Endothelial cell of hepatic sinusoid (primary cell): ENCODE data around the gene HSF2BP.
"Not testable (repeated sequence)": the region's sequence is repeated elsewhere in the genome, so short reads cannot be mapped to it uniquely, and the experiment has no call there.

Experiments
- in situ Hi-C: cut with HindIII; loops from 2 replicates; pipeline ENCODE4 v1.10.0; 2017; ENCODE audit warnings: low sequenced_read_pairs

The HSF2BP gene

DNA sequence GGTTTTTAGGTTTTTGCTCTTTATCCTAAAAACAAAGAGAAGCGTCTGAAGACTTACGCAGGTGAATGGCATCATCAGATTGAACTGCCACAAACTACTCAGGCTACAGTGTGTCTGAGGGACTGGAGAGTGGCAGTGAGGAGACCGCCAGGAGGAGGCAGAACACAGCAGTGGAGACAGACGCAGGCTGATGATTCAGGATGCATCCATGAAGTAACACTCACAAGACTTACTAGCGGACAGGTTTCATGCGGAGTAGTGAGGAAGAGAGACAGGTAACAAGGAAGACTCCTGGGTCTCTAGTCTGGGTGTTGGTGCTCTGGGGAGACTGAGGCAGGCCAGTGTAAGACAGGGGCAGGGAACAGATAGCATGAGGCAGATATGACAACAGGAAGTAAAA, 5.7 kb downstream of the HSF2BP start:
- in situ Hi-C loops: no loop called here

GRCh38 chr21:43652616-43653015, 6.7 kb downstream of the HSF2BP start:
- in situ Hi-C loops: no loop called here

DNA sequence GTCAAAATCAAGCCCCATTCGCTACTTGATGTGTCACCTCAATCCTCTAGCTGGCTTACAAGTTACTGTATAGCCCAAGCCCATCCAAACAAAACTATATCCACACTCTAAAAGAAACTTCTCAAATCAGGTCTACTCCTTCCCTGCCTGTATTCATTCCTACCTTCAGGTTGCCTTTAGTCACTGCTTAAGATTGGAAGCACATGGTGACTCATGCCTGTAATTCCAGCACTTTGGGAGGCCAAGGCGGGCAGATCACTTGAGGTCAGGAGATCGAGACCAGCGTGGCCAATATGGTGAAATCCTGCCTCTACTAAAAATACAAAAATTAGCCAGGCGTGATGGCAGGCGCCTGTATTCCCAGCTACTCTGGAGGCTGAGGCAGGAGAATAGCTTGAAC, 7.4 kb downstream of the HSF2BP start:
- in situ Hi-C loops: not testable (repeated sequence)

DNA sequence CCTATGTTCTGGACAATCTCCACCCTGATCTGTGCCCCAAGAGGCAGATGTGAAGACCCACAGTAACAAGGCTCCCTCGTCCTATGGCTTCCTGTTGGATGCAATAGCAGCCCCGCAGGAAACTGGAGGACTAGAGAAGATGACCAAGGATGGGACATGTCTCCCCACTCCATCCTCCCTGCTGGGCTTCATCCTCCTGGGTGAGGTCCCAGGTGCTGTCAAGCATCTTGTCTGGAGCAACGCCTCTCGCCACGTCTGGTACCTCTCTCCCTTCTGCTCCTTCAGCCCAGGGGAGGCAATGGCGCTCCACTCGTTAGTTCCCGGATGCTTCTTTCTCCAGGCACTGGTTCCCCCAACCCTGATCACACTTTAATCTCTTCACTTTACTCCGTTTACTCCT, 11.1 kb downstream of the HSF2BP start:
- in situ Hi-C loops: no loop called here

DNA sequence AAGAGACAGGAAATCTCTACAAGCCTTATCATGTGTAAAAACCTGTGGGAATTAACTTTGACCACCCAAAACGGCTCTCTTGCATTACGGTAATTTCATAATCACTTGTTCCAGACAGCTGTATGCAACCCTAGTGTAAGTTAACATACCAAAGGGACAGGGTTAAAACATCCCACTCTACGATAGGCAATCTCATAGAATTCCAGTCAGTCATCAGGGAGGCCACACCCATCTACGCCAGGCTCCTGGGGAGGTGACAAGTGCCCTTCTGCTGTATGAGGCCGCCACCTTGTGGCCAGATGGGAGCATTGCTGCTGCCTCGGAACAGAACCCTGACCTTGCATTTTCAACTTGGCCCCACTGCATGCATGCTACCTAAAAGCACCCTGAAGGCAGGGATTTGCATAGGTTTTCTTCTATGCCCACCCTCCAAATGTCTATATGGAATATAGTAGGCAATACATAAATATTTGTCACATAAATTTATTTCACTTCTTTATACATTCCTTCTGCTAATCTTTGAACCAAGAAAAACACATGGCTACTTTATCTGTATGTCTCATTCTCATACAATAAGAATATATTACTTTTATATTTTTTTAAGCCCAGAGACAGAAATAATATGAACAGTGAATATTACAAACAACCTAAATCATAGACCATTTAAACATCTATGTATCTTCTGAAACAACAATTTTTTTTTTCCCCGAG, 12.6 kb downstream of the HSF2BP start:
- in situ Hi-C loops: no loop called here

DNA sequence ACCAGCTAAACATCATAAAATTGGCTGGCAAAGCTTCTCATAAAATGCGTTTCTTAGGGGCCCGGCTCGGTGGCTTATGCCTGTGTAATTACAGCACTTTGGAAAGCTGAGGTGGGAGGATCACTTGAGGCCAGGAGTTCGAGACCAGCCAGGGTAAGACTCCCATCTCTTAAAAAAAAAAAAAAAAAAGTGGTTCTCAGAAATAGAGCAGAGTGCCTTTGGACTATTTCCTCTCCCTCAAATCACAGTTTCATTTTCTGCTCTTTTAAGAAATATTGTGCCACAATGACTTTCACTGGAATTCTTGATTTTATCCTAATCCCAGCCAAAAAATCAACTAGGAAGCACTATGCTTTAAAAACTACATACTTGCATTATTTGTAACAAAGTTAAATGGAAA, 13.3 kb downstream of the HSF2BP start:
- in situ Hi-C loops: no loop called here

DNA sequence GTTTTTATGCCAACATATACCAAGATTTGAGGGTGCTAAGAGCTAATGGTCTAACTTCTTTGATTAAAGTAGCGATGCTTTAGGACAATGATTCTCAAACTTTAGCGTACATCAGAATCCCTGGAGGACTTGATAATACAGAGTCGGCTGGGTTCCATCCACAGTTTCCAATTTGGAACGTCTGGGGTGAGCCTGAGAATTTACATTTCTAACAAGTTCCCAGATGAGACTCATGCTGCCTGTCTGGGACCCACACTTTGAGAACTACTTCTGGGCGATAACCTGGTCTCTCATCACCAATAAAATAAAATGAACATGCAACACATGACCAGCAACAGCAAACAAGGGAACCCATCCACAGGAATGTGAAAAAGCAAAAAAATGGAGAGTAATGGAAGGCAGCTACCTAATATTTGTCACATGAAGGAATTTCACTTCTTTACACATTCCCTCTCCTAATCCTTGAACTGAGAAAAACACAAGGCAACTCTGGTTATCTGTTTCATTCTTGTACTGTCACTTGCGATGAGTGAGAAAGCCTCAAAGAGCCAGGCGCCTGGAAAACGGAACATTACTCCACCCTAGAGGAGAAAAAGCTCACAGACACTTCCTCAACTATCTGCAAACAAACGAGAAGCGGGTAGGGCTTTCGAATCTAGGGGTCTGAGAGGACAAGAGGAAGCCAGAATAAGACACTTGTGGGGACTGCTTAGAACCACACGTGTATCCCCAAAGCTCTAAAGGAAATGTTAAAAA, 14.0 kb downstream of the HSF2BP start:
- in situ Hi-C loops: no loop called here

GRCh38 chr21:43644609-43645008, 14.7 kb downstream of the HSF2BP start:
- in situ Hi-C loops: no loop called here

GRCh38 chr21:43644071-43644470, 15.2 kb downstream of the HSF2BP start:
- in situ Hi-C loops: no loop called here

GRCh38 chr21:43643193-43643592, 16.1 kb downstream of the HSF2BP start:
- in situ Hi-C loops: no loop called here

- in situ Hi-C loops: no loop called here
Measured at GRCh38 chr21:43640400-43640799, 18.9 kb downstream of the HSF2BP start.

- in situ Hi-C loops: no loop called here
Measured at GRCh38 chr21:43639470-43640353, 19.6 kb downstream of the HSF2BP start.

DNA sequence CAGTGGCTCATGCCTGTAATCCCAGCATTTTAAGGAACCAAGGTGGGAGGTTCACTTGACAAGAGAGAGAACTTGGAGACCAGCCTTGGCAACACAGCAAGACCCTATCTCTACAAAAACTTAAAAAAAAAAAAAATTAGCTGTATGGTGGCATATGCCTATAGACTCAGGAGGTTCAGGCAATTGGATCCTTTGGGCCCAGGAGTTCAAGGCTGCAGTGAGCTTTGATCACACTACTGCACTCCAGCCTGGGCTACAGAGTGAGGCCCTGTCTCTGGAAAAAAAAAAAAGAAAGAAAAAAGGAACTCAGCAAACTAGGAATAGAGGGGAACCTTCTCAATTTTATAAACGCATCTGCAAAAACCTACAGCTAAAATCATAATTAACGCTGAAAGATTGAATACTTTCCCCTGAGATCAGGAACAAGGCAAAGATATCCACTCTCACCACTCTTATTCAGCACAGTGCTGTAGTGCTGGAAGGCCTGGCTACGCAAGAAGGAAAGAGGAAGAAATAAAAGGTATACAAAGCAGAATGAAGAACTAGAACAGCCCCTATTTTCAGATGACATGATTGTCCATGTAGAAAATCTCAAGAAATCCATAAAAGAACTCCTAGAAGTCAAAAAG, 21.6 kb downstream of the HSF2BP start:
- in situ Hi-C loops: no loop called here

GRCh38 chr21:43635436-43635835, 23.9 kb downstream of the HSF2BP start:
- in situ Hi-C loops: no loop called here

DNA sequence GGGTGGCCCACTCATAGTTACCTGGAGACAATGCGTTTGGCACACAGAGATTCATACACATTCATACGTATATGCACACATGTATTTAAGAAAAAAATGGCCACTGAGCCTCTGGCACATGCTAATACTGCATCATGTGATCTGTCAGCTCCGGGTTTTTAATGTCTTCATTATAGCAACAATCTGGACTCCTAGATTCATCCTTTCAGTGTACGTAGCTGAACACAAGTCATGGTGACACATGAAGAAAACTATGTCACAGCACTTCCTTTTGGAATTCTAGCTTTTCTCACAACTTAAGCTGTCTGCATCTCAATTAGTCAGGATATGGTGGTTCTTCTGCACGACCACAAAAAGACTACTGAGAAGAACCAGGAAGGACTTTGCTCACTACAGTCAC, 24.7 kb downstream of the HSF2BP start:
- in situ Hi-C loops: no loop called here

- in situ Hi-C loops: no loop called here
Measured at GRCh38 chr21:43632373-43632905, 26.8 kb downstream of the HSF2BP start.

DNA sequence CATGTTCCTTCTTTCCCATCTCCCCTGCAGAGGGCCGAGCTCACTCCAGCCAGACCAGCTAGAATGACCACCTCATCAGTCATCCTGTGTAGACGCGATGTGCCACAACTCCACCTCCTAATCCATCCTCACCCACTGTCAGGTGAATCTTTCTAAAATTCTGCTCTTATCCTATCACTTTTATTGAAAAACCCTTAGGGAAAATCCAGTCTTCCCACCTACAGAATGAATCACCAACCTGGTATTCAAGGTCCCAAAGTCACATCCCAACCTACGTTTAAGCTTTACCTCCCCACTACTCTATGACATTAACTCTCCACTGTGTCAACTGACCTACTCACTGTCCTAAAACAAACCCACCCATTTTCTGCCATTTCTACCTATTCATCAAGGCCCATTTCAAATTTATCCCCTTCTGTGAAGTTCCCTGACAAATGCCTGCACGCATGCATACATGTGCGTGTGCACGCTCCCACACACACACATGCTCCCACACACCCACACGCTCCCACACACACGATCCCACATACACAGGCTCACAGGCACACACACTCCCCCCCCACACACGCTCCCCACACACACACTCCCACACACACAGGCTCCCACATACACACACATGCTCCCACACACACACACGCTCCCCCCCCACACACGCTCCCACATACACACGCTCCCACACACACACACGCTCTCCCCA, 27.7 kb downstream of the HSF2BP start:
- in situ Hi-C loops: no loop called here

DNA sequence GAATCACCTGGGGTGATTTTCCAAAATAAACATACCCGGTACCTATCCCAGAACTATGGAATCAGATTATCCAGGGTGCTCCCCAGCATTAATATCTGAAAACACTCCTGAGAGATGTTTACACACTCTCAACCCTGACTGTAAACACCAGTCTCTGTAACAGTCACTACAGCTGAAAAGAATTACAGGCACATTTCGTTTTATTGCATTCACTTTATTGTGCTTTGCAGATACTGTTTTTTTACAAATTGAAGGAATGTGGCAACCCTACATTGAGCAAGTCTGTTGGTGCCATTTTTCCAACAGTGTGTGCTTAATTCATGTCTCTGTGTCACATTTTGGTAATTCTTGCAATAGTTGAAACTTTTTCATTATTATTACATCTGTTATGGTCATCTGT, 31.8 kb downstream of the HSF2BP start:
- in situ Hi-C loops: no loop called here

DNA sequence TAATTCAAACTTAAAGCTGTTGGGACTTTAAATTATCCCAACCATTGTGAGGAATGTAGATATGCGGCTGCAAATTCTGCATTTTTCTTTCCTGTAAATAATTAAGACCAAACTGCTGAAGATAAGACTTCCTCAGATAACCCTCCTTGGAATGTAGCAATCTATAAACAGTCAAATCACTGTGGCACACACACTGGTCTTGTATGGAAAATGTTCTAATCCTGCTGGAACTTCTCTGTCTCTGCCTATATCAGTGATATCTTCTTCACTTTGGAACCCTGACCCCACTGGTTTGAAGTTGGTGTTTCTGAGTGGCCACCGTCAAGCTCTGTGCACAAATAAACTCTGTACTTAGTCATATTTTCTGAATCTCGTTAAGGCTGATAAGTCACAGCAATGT, 32.9 kb downstream of the HSF2BP start:
- in situ Hi-C loops: no loop called here

GRCh38 chr21:43624339-43624738, 34.9 kb downstream of the HSF2BP start:
- in situ Hi-C loops: no loop called here
